HG02973 (cell line): Measurements from ENCODE around the gene PPTC7.
A peak's percentile ranks its signal among the peaks of the same experiment; 100 is the strongest.
"Not testable (repeated sequence)": the region's sequence is repeated elsewhere in the genome, so short reads cannot be mapped to it uniquely, and the experiment has no call there.

ENCODE experiments used
- ATAC-seq: cut with Tn5 transposase; IDR thresholded peaks from one replicate; pipeline ENCODE4 v1.9.1; 2021; ENCODE audit warnings: moderate library complexity; ENCODE audit not compliant: unreplicated experiment

PPTC7 gene

GRCh38 chr12:110583137-110584059 lies at the start of gene PPTC7:
Gene PPTC7, minus strand, starts transcription at chr12:110583318. Its CDS starts 287 bp downstream, at chr12:110583031.
- ATAC-seq, result peak; percentile 80

GRCh38 chr12:110627500-110628195 lies 44.5 kb upstream of the PPTC7 start:
- no peak for ATAC-seq

- no peak for ATAC-seq
Measured at GRCh38 chr12:110622582-110622981, 39.5 kb upstream of the PPTC7 start.

- no peak for ATAC-seq
Measured at GRCh38 chr12:110619534-110619953, 36.4 kb upstream of the PPTC7 start.

GRCh38 chr12:110616471-110617115 lies 33.5 kb upstream of the PPTC7 start:
- no peak for ATAC-seq

GRCh38 chr12:110615171-110615570 lies 32.1 kb upstream of the PPTC7 start:
- no peak for ATAC-seq

GRCh38 chr12:110613771-110614684 lies 30.9 kb upstream of the PPTC7 start, which contains the start of gene TCTN1:
Gene TCTN1, plus strand, starts transcription at chr12:110614129. Its CDS starts 54 bp downstream, at chr12:110614183.
- peak; percentile 88 for ATAC-seq

- ATAC-seq, result no peak
Measured at GRCh38 chr12:110613071-110613770, 30.1 kb upstream of the PPTC7 start.

- no peak for ATAC-seq
Measured at GRCh38 chr12:110606253-110606611, 23.1 kb upstream of the PPTC7 start.

- not testable (repeated sequence) for ATAC-seq
Measured at GRCh38 chr12:110602085-110602814, 19.1 kb upstream of the PPTC7 start.

GRCh38 chr12:110600254-110600653 lies 17.1 kb upstream of the PPTC7 start:
- no peak for ATAC-seq

- ATAC-seq, result no peak
Measured at GRCh38 chr12:110599334-110599733, 16.2 kb upstream of the PPTC7 start.

- ATAC-seq, result no peak
Measured at GRCh38 chr12:110597885-110598284, 14.8 kb upstream of the PPTC7 start.

GRCh38 chr12:110592919-110593318 lies 9.8 kb upstream of the PPTC7 start:
- ATAC-seq, result not testable (repeated sequence)

GRCh38 chr12:110592078-110592477 lies 9.0 kb upstream of the PPTC7 start:
- ATAC-seq, result no peak

- ATAC-seq, result no peak
Measured at GRCh38 chr12:110591451-110592051, 8.4 kb upstream of the PPTC7 start.

- peak; percentile 63 for ATAC-seq
Measured at GRCh38 chr12:110590806-110591326, 7.7 kb upstream of the PPTC7 start.

- no peak for ATAC-seq
Measured at GRCh38 chr12:110590059-110590458, 6.9 kb upstream of the PPTC7 start.
